Measurements from ENCODE around the gene PLEKHA4.
A peak's percentile ranks its signal among the peaks of the same experiment; 100 is the strongest.

PLEKHA4 gene

GRCh38 chr19:48818234-48818820 lies 50.1 kb downstream of the PLEKHA4 start:
- Mint-ChIP-seq H3K36me3 (ENCODE audit: low read depth) (no peaks in the 10 kb centered on the region), H3K27me3 (ENCODE audit: low read depth) (no peaks in the 10 kb centered on the region), H3K4me1 (ENCODE audit: low read depth) (peaks cover 7% of the 10 kb centered on the region), H3K27ac (no peak overlapping the region), H3K9me3 (no peaks in the 10 kb centered on the region), H3K4me3 (no peak overlapping the region)
- no peak for DNase-seq (ENCODE audit: low spot score)

- no peak for DNase-seq (ENCODE audit: low spot score)
- no peak overlapping the region for H3K27ac Mint-ChIP-seq
- H3K4me3 Mint-ChIP-seq = no peak overlapping the region
- H3K36me3 Mint-ChIP-seq (ENCODE audit: low read depth) = no peaks in the 10 kb centered on the region
- H3K4me1 Mint-ChIP-seq (ENCODE audit: low read depth) = peaks cover 7% of the 10 kb centered on the region
- H3K9me3 Mint-ChIP-seq = no peaks in the 10 kb centered on the region
- H3K27me3 Mint-ChIP-seq (ENCODE audit: low read depth) = no peaks in the 10 kb centered on the region
Measured at GRCh38 chr19:48817585-48818124, 50.8 kb downstream of the PLEKHA4 start.

GRCh38 chr19:48815870-48816501 lies 52.4 kb downstream of the PLEKHA4 start:
- Mint-ChIP-seq H3K4me1 (ENCODE audit: low read depth) (peaks cover 13% of the 10 kb centered on the region), H3K4me3 (no peak overlapping the region), H3K27ac (peak overlapping the region; percentile 53), H3K9me3 (no peaks in the 10 kb centered on the region), H3K27me3 (ENCODE audit: low read depth) (peaks cover 2% of the 10 kb centered on the region), H3K36me3 (ENCODE audit: low read depth) (no peaks in the 10 kb centered on the region)
- no peak for DNase-seq (ENCODE audit: low spot score)

GRCh38 chr19:48814895-48815294 lies 53.5 kb downstream of the PLEKHA4 start:
- DNase-seq (ENCODE audit: low spot score) = no peak
- Mint-ChIP-seq H3K9me3 (no peaks in the 10 kb centered on the region), H3K4me3 (no peak overlapping the region), H3K27ac (no peak overlapping the region), H3K36me3 (ENCODE audit: low read depth) (no peaks in the 10 kb centered on the region), H3K4me1 (ENCODE audit: low read depth) (peaks cover 18% of the 10 kb centered on the region), H3K27me3 (ENCODE audit: low read depth) (peaks cover 2% of the 10 kb centered on the region)

GRCh38 chr19:48813123-48813913 lies 55.1 kb downstream of the PLEKHA4 start:
- Mint-ChIP-seq H3K27ac (no peak overlapping the region), H3K9me3 (no peaks in the 10 kb centered on the region), H3K36me3 (ENCODE audit: low read depth) (no peaks in the 10 kb centered on the region), H3K4me1 (ENCODE audit: low read depth) (peaks cover 29% of the 10 kb centered on the region), H3K4me3 (no peak overlapping the region), H3K27me3 (ENCODE audit: low read depth) (peaks cover 2% of the 10 kb centered on the region)
- no peak for DNase-seq (ENCODE audit: low spot score)

GRCh38 chr19:48812094-48812929 lies 56.1 kb downstream of the PLEKHA4 start:
- Mint-ChIP-seq H3K27ac (peak overlapping the region; percentile 87), H3K27me3 (ENCODE audit: low read depth) (peaks cover 2% of the 10 kb centered on the region), H3K36me3 (ENCODE audit: low read depth) (no peaks in the 10 kb centered on the region), H3K4me3 (peak overlapping the region; percentile 79), H3K9me3 (no peaks in the 10 kb centered on the region), H3K4me1 (ENCODE audit: low read depth) (peaks cover 36% of the 10 kb centered on the region)
- DNase-seq (ENCODE audit: low spot score) = peak; percentile 66

- Mint-ChIP-seq H3K27ac (peak overlapping the region; percentile 79), H3K4me1 (ENCODE audit: low read depth) (peaks cover 31% of the 10 kb centered on the region), H3K36me3 (ENCODE audit: low read depth) (peaks cover 3% of the 10 kb centered on the region), H3K9me3 (no peaks in the 10 kb centered on the region), H3K4me3 (peak overlapping the region; percentile 93), H3K27me3 (ENCODE audit: low read depth) (peaks cover 2% of the 10 kb centered on the region)
- no peak for DNase-seq (ENCODE audit: low spot score)
Measured at GRCh38 chr19:48810151-48810550, 58.3 kb downstream of the PLEKHA4 start.

- Mint-ChIP-seq H3K27me3 (ENCODE audit: low read depth) (peaks cover 2% of the 10 kb centered on the region), H3K27ac (peak overlapping the region; percentile 32)
- DNase-seq (ENCODE audit: low spot score) = no peak
Measured at GRCh38 chr19:48807590-48808308, 60.7 kb downstream of the PLEKHA4 start.

GRCh38 chr19:48806818-48807589 lies 61.4 kb downstream of the PLEKHA4 start:
- peak overlapping the region; percentile 72 for H3K27ac Mint-ChIP-seq
- peaks cover 3% of the 10 kb centered on the region for H3K36me3 Mint-ChIP-seq (ENCODE audit: low read depth)
- H3K27me3 Mint-ChIP-seq (ENCODE audit: low read depth) = peaks cover under 1% of the 10 kb centered on the region
- no peaks in the 10 kb centered on the region for H3K9me3 Mint-ChIP-seq
- no peak for DNase-seq (ENCODE audit: low spot score)
- H3K4me3 Mint-ChIP-seq = no peak overlapping the region
- peaks cover 26% of the 10 kb centered on the region for H3K4me1 Mint-ChIP-seq (ENCODE audit: low read depth)

More at GRCh38 chr19:48807590-48808308, 60.7 kb downstream of the PLEKHA4 start:
- peaks cover 31% of the 10 kb centered on the region for H3K4me1 Mint-ChIP-seq (ENCODE audit: low read depth)
- no peaks in the 10 kb centered on the region for H3K9me3 Mint-ChIP-seq
- peaks cover 3% of the 10 kb centered on the region for H3K36me3 Mint-ChIP-seq (ENCODE audit: low read depth)
- H3K4me3 Mint-ChIP-seq = peak overlapping the region; percentile 15

- H3K4me1 Mint-ChIP-seq (ENCODE audit: low read depth) = peaks cover 26% of the 10 kb centered on the region
- no peaks in the 10 kb centered on the region for H3K9me3 Mint-ChIP-seq
- no peak overlapping the region for H3K4me3 Mint-ChIP-seq
- H3K27me3 Mint-ChIP-seq (ENCODE audit: low read depth) = no peaks in the 10 kb centered on the region
- peaks cover 3% of the 10 kb centered on the region for H3K36me3 Mint-ChIP-seq (ENCODE audit: low read depth)
- H3K27ac Mint-ChIP-seq = peak overlapping the region; percentile 72
- no peak for DNase-seq (ENCODE audit: low spot score)
Measured at GRCh38 chr19:48806518-48806817, 61.9 kb downstream of the PLEKHA4 start.

GRCh38 chr19:48805452-48805851 lies 63.0 kb downstream of the PLEKHA4 start:
- DNase-seq (ENCODE audit: low spot score) = no peak
- Mint-ChIP-seq H3K9me3 (no peaks in the 10 kb centered on the region), H3K36me3 (ENCODE audit: low read depth) (peaks cover 3% of the 10 kb centered on the region), H3K27ac (no peak overlapping the region), H3K4me1 (ENCODE audit: low read depth) (peaks cover 24% of the 10 kb centered on the region), H3K27me3 (ENCODE audit: low read depth) (no peaks in the 10 kb centered on the region), H3K4me3 (no peak overlapping the region)

GRCh38 chr19:48804496-48804895 lies 63.9 kb downstream of the PLEKHA4 start:
- Mint-ChIP-seq H3K4me1 (ENCODE audit: low read depth) (peaks cover 18% of the 10 kb centered on the region), H3K4me3 (no peak overlapping the region), H3K9me3 (no peaks in the 10 kb centered on the region), H3K27ac (no peak overlapping the region), H3K36me3 (ENCODE audit: low read depth) (peaks cover 3% of the 10 kb centered on the region), H3K27me3 (ENCODE audit: low read depth) (no peaks in the 10 kb centered on the region)
- no peak for DNase-seq (ENCODE audit: low spot score)
